HG02678 (cell line): Measurements from ENCODE around the gene SORBS2.

Experiments used
- ATAC-seq: cut with Tn5 transposase; IDR thresholded peaks from one replicate; pipeline ENCODE4 v1.9.1; 2021; ENCODE audit warnings: mild to moderate bottlenecking, moderate library complexity; ENCODE audit not compliant: unreplicated experiment

SORBS2 gene

DNA sequence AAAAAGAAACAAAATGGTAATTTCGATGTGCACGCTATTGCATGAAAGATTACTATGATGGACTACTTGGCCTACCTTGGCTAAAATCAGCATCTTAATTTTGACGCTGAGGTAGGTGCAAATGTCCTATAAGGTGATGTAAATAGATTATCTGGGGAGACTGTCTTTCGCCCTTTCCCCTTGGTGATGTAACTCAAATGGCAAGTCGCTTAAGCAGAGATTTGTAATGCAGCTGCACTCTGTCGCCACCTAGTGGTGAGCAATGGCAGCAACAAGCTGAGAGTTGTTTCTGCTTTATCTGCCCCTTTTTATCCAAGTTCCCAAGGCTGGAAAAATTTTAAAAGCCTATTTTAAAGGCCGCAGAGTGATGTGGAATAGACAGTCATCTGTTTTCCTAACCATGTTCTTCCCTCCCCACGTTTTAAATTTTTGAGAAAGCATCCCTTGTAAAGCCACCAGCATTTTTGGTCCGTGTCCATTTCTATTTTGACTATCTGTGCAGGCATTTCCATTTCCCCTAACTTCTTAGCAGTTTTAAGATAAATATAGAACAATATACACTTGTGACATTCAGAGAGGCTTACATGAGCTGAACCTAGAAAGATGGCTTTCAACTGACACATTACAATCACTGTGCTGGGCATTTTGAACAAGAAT lies 214.3 kb downstream of the SORBS2 start:
- ATAC-seq = peak; percentile 86

GRCh38 chr4:185592845-185593488 lies 219.0 kb downstream of the SORBS2 start:
- ATAC-seq = no peak

DNA sequence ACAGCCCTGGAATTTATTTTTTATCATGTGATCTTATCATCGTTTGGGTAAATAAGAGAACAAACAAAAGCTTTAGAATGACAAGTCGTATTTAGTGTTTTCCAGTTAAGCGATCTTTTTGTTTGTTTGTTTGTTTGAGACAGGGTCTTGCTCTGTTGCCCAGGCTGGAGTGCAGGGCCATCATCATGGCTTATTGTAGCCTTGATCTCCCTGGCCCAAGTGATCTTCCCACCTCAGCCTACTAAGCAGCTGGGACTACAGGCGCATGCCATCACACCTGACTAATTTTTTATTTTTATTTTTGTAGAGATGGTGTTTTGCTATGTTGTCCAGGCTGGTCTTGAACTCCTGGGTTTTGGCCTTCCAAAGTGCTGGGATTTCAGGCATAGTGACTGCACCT lies 219.6 kb downstream of the SORBS2 start:
- ATAC-seq = no peak

DNA sequence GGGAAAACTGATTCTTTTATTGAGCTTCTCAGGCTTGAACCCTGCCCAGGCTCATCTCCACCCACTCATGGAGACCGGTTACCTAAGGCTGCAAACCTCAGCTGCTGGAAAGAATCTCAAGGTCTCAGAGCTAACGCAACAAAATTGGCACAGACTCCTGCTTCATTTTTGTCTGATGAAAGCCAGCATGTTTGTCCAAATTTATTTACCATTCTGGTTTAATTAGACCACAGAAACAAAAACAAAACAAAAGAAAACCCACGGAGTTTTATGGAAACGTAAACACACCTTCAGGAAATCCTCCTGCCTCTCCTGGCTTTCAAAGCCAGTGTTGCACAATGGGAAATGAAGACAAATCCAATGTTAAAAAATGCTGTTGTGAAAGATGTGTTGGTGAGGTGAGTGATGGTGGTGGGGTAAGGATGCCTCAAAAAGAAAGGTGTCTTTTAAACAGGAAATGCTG lies 220.3 kb downstream of the SORBS2 start:
- no peak for ATAC-seq

- ATAC-seq = no peak
Observed at GRCh38 chr4:185590982-185591381, 221.0 kb downstream of the SORBS2 start.

- ATAC-seq = no peak
Observed at GRCh38 chr4:185589067-185589836, 222.7 kb downstream of the SORBS2 start.

DNA sequence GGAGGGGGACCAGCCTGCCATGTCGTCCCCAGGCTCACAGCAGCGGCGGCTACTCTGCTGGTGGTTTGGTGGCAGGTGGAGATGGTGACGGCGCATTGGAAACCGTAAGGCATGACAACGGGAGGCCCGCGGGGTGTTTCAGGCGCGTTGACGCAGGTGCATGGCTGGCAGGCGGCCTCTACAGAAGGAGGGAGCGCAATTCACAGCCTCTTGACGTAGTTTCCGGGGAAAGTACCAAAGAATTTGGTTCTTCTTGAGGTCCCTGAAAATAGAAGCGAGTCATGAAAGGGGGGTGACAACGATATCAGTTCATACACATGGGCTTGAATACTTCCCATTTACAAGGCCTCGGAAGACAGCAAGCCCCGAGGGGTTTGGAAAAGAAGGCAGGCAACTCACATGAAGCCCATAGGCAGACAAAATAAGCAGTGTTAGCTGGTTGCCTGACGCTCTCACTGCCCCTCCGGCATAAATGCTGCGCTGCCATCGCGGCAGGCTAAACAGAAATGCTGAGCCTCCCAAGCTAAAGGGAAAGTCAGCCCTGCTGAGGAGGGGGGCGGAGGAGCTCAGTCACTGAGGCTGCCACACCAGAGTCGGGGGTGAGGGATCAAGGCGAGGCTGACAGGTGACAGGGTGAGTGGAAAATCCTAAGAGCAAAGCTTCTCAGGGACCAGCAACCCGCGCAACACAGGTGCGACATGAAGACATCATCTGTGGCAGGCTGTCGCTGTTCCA lies 224.4 kb downstream of the SORBS2 start:
- peak; percentile 99 for ATAC-seq

- ATAC-seq = no peak
Observed at GRCh38 chr4:185587030-185587426, 225.0 kb downstream of the SORBS2 start.

DNA sequence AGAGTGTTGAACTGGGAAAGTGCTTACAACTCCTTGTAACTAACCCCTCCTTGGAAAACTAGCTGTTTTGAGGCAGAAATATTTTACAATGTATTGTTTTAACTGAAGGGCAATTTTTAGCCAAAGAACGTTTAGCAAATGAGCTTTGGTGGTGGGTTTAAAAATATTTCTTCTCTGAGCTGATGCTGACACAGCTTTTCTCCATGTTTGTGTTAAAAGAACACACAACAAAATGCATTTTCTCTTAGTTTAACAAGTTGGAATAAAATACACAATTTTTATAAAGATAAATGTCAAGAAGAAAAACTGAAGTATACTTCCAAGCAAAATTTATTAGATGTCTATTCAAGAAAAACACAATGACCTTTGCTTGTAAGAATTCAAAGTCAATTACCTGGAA lies 226.8 kb downstream of the SORBS2 start:
- ATAC-seq = no peak

GRCh38 chr4:185583813-185584212 lies 228.2 kb downstream of the SORBS2 start:
- no peak for ATAC-seq

DNA sequence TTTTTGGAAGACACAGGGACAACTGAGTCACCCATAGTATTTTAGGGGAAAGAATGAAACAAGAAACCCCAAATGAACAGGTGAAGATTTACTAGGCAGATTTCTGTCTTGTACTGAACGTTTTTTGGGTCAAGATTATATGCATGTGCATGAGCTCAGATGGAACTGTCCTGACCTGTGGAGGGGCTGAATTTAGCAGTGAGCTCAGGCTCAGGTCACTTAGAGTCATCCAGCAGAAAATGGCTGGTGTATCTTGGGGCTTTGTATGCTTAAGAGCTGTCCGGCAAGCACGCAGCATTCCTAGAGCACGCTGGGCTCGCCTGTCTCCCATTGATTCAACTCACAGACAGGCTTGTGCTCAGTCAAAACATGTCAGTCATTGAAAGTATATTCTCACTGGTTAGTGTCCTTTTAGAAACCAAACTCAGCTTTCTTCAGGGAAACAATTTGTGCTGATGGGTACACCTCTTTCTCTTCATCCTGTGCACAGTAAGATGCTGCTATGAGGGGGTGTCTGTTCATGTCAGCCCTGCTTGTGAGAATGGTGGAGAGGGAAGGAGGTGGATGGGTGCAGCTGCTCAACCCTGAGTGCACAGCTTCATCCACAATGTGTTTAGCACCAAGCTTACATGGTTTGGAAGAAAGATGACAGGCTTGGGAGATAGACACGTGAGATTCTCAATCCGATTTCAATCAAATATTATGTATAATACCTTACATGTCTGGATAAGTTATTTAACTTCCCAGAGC lies 229.2 kb downstream of the SORBS2 start:
- no peak for ATAC-seq

- ATAC-seq = no peak
Observed at GRCh38 chr4:185580699-185581098, 231.3 kb downstream of the SORBS2 start.

- ATAC-seq = no peak
Observed at GRCh38 chr4:185578284-185578683, 233.7 kb downstream of the SORBS2 start.

DNA sequence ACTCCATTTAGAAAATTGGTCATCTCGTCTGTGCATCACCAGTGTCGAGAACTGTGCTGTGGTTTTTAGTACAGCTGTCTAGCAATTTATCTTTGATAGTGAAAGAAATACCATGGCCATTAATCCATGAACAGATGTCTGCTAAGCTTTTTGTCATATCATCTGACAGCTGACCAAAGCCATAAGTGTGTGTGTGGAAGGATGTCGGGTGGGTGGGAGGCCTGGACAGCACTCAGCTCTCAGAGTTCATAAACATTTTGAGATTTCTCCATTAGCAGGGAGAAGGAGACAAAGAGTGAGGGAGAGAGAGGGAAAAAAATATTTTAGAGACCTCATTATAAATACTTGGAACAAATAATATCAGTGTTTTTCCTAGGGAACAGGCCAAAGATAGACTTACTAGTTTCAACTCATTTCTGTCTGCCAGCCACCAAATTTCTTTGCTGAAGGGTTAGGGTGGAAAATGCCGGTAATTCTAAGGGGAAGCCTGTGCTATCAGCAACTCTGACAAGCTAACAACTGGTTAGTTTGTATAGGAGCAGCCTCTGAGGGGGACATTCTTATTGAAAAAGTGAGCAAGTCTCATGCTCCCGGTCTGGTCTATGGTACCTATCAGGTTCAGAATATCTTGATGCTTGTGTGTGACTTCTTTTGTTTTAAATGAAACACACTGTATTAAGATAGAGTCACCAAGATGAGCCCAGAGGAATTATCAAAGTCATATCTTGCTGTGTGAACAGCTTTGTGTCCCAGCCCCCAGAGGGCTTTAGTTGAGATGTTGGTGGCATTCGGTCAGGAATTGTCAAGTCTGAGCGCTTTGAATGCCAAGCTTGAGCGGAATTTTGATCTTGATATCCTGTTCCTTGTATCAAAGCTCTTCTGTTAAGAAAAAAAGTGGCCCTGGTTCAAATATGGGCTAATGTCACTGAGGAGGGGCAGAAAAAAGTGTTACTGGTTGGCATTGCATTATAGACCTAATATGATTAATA lies 234.7 kb downstream of the SORBS2 start:
- no peak for ATAC-seq

DNA sequence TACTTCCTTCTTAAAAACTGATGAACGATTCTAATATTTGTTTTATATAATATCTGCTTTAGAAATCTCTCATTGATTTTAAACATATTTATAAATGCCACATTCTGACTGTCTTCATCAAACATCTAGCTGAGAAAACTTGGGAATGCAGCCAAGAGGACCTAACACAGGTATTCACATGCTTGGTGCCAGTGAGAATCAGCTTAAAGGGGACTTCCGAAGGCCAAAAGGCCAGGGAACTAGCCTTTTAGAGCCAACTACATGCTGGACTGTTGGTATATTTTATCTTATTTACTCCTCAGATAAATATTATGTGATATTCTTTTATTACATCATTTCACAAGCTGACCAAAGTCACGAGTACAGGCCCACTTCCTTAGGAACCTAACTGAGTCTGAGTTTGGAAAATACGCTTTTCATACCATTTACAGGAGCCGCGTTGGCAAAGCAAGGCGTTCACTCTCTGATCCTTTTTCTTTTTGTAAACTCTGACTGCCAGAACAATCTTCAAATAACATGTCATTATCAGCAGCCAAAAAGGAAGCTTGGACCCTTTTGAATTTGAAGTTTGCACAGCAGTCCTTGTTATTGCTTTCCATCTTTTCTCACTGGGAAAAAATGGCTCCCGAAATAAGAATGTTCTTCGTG lies 235.6 kb downstream of the SORBS2 start:
- ATAC-seq = no peak

DNA sequence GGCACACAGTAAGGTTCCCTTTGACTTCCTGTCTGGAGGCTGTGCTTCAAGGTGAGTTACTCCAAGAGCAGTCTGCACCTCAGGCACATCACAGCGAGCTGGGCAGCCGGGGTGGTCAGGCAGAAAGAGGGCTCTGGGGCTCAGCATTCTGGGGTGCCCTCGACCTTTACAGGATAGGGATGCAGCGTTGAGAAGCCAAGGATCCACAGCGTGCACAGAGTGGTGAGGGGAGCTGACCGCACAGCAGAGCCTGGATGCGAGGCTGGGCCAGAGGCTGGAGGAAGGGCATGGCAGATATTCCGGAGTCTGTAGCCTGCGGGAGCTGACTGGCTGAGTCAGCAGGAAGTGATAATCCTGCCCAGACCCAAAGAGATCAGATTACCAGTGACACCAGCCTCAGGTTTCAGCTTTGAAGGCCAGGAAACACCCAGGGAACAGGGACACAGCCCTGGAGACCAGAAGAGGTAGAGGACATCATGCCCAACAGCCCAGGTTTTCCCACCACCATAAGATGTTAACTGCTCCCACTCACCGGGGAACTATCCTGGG lies 238.3 kb downstream of the SORBS2 start:
- no peak for ATAC-seq

DNA sequence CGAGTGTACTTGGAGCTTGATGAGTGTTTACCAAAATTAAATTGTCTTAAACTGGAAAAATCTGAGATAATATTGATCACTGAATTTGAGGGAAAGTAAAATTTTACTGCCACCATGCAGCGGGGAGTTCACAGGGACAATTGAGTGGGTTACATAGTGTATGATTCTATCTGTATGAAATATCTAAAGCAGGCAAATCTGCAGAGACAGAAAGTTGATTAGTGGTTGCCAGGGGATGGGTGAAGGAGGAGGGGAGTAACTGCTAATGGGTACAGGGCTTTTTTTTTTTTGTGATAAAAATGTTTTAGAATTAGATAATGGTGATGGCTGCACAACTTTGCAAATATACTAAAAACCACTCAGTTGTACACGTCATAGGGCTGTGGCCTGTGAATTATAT lies 241.3 kb downstream of the SORBS2 start:
- ATAC-seq = no peak
